ENCODE measurements around the gene AGBL4.

The AGBL4 gene

DNA sequence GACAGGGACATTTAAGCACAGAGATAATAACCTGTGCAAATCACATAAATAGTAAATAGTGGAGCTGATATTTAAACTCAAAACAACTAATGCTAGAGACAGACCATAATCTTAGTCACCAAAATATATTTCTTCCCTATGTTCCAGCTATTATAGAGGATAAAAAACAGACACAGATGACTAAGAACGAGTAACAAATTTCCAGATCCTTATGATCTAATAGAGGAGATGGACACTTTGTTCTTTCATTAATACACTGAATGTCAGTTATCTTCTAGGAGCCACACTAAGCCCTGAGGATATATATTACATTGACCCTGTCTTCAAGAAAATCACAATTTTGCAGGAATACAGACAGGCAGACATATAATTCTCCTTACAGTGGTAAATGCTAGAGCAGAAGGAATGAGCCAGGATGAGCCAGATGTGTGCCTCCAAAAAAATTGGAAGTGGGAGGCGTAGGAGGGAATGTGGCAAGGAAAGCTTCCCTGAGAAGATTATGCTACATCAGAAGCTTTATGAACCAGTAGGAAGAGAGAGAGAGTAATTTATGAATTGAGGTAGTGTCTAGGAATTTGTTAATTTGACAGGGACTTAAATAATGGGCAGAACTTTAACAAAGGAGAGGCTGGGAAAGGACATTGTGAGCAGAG, 851.7 kb downstream of the AGBL4 start:
- DNase-seq, result no peak

DNA sequence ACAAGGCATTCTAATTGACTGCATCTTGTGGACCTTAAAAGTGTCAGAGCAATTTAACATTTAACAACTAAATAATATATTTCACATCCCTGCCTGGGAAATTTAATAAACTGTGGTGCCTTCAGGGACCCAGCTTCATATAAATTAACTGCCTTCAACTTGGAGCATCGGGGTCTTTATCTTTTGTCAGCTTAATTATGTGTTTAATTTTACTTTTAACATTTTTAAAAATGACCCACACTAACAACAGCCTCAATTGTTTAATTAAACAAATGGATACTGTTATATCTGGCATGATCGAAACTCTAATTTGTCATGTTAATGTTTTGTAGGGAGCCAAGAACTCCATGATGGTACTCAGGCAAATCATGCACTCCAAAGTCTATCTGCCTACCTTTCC, 857.7 kb downstream of the AGBL4 start:
- no peak for DNase-seq

DNA sequence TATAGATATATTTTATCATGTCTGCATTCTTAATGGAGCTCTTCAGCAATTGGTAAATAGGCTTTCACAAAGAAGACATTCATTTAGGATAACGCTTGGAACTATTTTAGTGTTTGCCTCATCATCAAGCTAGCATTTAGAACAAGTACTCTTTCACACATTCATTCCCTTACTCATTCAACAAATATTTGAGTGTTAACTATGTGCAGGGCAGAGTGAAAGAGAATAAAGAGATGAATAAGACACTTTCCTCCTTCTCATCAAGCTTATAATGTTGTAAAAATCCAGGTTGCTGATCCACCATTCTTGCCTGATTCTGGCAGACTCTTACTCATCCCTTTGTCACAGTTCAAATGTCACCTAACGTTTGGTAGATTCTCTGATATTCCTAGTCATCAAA, 860.7 kb downstream of the AGBL4 start:
- DNase-seq, result no peak

DNA sequence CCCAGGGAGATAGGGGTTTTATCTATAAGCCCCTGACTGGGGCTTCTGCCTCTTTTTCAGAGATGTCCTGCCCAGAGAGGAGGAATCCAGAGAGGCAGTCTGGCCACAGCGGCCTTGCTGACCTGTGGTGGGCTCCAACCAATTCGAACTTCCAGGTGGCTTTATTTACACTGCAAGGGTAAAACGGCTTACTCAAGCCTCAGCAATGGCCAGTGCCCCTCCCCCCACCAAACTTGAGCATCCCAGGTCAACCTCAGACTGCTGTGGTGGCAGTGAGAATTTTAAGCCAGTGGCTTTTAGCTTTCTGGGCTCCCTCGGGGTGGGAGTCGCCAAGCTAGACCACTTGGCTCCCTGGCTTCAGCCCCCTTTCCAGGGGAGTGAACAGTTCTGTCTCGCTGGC, 863.1 kb downstream of the AGBL4 start:
- DNase-seq, result no peak

DNA sequence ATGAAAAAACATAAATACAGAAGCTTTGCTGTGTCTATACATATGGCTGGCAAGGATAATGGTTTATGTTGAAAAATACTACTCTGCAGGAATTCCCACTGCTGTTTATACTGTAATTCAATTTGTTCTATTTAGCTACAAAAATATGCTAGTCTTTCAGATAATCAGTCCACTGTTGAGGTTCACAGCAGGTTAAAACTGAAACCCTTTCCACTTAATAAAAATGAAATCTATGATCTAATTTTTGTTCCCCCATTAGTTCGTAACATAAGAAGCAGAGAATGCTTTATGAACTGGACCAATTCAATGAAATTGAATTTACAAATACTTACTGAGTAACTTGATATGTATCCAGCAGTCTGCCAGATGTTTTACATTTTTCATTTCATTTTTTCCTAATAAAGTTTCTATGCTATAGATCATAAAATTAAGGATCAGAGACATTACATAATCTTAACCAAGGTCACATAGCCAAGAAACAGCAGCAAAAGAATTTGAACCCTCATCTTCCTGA, 887.0 kb downstream of the AGBL4 start:
- DNase-seq, result no peak

DNA sequence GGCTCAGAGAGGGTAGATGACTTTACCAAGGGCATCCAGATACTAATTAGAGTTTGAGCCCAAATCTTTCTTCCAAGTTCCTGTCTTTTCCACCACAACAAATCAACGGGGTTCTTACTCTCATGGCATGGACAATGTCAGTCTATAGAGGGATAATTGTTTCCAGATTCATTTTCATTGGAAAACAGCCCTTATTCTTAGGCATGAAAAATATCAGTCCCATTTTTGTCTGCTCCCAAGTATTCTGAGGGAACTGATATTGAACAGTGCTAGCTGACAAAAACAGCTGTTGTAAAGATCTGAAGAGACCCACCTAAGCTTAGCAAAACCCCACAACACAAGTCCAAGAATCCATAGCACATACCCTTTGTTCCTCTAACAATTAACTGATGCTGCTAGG, 898.0 kb downstream of the AGBL4 start:
- no peak for DNase-seq

DNA sequence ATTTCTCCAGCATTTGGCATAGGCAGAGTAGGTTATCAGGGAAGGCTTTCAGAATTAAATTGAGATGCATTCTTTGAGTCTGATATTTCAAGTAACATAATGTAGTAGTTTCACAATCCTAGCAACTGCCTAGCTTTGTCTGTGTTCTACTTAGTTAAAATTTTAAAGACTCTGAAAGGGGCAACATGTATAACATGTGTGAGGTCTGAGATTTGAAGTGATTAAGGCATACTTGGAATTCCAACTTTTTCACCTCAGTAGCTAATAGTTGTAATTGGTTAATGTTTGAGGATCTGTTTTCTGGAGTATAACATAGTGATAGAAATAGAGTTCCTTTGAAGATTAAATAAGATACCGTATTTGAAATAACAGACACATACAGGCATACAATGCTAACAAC, 911.8 kb downstream of the AGBL4 start:
- DNase-seq, result no peak

DNA sequence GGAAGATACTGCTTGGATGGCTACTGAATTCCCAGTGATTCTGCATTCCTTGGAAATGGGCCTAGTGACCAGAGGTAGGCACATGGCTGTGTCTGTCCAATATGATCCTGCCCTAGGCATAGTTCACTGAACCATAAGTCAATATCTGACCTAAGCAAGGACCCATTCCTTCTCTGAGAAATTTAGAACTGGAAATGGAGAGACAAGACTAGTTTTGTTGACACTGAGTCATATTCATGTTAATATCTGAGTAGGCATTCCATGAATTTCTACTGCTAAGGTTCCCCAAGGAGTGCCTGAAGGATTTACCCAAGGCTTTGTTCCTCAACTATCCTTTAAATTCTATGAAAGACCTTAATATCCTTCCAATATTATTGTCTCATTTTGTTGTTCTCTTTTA, 917.3 kb downstream of the AGBL4 start:
- no peak for DNase-seq

DNA sequence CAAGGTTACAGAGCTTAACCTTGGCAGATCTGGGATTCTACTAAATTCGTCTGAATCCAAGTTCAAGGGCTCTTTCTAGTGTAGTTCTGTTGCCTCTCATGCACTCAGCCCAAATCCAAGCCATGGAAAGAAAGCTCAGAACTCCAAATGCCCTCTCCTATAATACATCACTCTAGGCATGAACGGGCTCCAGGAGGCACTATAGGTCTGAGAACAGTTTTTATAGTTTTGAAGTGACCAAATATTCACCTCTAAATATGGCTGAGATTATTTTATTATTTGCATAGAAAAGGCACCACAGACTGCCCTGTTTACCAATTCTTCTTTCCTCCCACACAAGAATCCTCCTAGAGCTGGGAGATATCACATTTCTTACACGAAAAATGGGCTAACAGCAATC, 919.2 kb downstream of the AGBL4 start:
- no peak for DNase-seq

DNA sequence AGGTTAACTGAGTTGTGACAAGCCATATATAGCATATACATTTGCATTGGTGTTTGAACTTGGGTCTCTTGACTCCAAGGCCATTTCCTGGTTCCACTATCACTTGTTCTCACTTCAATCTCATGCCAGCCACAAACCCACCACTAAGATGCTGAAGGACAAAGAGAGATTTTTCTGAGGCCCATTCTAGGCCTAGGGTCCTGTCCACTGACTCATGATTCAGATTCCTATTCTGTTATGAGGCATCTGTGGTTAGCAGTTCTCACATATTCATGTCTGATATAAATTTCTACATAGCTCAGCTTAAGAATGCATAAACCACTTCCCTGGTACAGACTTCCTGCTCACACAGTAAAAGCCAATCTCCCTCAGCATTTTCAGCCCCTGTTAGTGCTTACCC, 921.0 kb downstream of the AGBL4 start:
- DNase-seq, result no peak

DNA sequence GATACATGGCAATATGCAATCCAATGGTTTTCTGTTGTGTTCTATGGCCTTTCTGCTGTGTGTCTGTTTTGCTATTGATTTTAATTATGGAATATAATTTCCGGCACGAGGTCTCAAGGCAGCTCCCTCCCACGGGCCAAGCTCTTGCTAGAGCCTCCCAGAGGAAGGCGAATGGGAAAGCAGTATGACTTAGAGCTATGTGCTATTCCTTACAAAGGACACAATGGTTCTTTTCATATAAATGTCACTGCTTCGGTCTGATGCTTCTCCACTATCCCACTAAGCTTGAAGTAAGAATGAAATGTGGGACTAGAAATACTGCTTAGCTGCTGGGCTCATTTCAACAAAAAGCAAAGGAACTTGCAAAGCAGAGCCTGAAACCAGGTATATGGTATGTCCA, 924.9 kb downstream of the AGBL4 start:
- no peak for DNase-seq

DNA sequence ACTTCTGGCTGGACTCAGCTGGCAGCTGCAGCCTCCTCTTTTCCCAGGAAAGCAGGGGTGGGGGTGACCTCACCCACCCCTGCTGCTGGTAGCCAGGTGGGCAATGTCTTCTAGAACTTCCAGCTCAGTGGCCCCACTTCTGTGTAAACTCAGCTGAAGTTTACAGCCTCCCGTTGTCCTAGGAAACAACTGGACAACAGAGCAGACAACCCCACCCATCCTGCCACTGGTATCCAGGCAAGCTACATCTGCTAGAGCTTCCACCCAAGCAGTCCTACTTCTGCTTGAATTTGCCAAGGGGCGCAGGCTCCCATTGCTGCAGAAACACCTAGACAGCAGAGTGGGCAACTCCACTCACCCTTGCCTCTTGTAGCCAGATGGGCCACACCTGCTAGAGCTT, 937.4 kb downstream of the AGBL4 start:
- DNase-seq, result no peak

DNA sequence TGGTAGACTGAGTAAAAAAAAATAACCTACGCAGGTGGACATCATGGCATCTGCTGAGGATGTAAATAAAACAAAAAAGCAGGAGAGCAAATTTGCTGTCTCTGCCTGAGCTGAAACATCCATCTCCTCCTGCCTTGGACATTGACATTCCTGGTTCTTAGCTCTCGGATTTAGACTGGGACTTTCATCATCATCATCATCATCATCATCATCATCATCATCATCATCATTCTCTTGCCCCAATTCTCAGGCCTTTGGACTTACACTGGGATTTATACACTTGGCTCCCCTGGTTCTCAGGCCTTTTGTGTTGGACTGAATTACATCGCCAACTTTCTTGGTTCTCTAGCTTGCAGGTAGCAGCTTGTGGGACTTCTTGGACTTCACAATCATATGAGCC, 938.7 kb downstream of the AGBL4 start:
- DNase-seq, result no peak

DNA sequence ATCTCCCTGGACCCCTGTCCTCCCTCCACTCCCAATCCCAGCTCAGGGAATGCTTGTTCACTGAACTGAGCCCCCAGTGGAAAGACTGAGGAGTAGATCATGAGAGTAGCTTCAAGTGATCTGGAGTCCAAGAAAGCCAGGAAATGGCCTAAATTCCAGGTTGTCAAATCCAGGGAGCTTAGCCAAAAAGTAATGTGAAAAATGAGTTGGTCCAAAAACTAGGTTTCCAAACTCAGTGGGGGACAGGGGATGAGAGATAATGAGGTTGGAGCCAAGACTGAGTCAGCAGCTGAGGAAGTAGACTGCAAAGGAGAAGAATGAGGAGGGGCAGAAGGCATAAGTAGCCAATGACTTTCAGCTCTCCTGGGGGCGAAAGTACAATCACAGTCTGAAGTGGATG, 963.0 kb downstream of the AGBL4 start:
- DNase-seq, result no peak

DNA sequence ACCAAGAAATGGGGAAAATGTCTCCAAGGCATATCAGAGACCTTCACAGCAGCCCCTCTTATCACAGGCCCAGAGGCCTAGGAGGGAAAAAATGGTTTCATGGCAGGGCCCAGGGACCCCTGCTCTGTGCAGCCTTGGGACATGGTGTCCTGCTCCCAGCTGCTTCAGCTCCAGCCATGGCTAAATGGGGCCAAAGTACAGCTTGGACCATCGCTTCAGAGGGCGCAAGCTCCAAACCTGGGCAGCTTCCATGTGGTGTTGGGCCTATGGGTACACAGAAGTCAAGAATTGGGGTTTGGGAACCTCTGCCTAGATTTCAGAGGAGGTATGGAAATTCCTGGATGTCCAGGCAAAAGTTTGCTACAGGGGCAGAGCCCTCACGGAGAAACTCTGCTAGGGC, 964.7 kb downstream of the AGBL4 start:
- no peak for DNase-seq

DNA sequence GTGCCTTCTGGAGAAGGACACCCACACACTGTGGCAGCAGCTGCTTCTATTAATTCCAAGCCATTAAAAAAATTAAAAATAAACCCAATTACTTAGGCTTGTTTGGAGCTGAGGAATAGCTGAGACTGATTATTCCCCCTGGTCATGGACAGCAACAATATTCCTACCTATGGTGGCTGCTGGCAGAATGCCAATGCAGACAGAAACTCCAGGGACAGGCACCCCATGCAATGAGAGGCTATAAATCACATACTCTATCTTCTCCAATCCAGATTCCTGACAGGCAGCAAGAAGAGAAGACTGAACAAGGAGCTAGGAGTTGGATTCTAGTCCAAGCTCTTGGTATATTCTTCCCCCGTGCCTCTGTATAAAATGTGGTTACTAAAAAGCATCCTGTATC, 971.7 kb downstream of the AGBL4 start:
- DNase-seq, result no peak

DNA sequence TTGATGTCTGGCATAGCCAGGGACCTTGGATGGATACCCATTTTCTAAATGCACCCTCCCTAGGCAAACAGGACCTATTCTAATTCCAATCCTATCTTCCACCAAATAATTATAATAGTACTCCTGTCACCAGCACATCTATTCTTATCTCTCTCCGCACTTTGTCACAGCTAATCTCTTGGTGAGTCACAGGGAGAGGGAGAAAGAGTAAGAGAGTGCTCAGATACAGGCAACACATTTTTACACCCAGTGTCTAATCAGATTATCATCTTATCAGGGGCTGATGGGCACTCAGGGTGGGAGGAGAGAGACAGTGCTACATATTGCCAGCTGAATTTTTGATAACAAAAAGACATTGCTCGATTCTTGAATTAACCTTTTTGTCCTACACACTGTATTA, 972.1 kb downstream of the AGBL4 start:
- DNase-seq, result no peak

DNA sequence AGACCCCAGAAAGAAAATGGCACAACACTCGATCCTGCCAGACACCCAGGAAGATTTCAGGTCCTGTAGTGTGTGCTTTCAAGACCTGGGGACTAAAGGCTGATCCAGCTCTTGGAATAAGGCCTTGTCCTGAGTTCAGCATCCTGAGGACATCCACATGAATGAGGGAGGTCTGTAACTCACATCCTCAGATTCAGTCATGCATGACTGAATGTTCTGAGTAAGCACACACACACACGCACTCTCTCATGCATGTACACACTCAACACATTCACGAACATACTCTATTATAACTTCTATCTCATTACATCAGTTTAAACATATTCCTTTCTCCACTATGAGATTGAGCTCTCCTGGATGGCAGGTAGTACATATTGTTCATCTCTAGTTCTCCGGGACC, 973.7 kb downstream of the AGBL4 start:
- DNase-seq, result no peak

DNA sequence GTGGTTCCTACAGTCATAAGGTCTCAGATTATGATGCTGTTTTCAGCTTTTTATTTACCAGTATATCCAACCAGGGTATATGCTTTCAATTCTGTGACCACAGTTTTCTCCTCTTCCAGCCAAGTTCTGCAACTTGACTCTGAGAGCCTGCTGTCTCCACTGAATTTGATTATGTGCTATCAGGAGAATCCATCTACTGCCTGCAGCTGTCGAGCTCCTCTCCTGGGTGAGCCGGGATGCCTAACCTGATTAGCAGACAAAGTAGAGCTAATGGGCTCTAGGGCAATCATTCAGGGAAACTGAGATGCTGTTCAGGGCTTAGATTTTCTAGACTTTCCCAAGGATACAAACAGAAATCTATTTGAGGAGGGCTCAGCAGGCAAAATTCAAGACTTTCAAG, 975.6 kb downstream of the AGBL4 start:
- no peak for DNase-seq

DNA sequence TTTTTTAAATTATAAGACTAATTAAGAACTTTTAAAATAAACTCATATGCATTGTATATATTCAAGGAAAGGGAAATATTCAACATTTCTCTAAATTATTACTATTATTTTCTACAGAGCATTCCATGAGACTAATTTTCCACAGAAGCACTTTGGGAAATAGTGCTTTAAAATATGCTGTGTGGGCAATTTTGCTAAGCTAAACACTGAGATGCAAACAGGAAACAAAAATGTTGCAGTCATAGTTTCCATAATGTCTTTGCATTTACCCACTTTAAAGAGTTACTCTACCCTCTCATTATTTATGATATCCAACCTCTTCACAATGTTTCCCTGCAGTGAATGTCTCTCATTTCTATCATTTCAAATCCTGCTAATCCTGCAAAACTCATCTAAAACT, 977.4 kb downstream of the AGBL4 start:
- no peak for DNase-seq

DNA sequence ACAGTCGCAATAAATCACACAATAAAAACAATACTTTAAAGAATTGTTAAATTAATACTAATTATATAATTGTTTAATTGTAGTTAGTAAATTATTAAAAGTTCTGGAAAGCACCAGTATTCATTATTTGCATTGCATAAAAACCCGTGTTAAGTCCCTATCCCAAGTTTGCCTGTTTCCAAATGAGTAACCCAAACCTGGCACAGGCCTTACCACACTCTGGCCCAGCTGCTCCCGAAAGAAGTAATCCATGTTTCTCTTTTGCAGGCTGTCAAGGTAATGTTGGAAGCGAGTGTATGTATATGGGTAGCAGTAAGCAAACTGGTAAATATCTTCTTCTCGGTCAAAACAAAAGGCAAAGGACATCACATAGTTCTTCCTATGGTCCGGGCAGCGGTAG, 978.4 kb downstream of the AGBL4 start:
- no peak for DNase-seq

DNA sequence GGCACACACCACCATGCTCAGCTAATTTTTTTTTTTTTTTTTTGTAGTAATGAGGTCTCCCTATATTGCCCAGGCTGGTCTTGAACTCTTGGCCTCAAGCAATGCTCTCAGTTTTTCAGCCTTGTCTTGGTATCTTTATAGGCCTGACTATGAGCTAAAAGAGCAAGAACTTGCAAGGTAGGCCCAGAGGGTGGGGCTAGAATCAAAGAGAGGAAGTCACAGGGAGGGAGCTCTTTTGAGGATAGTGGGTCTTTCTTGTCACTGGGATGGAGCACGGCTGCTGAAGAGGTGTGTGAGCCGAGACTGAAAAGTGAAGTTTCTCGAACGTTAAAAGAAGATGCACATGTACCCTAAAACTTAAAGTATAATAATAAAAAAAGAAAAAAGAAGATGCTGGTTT, 987.1 kb downstream of the AGBL4 start:
- DNase-seq, result no peak

DNA sequence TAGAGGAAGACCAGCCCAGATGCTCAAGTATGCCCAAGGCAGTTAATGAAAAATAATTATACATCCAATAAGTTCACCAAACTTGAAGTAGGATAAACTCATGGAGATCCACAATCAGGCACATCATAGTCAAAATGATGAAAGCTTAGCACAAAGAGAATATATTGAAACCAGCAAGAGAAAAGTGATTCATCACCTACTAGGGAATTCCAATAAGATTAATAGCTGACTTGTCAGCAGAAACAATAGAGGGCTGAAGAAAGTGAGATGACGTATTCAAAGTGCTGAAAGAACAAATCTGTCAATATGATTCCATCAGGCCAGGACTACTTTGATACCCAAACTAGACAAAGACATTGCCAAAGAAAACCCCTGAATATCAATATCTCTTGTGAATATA, 995.4 kb downstream of the AGBL4 start:
- no peak for DNase-seq

DNA sequence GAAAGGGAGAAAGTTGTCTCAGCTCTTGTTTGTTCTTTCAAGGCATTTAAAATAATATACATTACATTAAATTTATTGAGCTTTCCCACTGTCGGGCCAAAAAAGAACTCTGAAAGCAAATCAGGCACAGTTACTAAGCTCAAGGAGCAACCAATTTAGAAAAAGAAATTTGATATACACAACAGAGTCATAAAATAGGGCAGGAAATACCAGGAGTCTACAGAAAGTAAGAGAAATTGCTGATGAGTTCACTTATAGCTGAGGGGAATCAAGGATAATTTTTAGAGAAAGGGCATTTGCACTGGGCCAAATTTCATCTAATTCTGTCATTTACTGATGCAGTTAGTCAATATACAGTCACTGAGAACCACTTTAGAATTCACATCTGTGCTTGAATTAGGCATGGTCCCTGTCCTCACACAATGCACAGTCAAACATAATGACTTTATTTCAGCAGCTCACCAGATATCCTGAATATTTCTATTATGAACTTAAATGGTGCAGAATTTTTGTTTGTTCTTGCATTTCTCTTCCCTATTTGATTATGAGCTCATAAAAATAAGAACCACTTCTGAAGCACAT, 997.4 kb downstream of the AGBL4 start:
- DNase-seq, result no peak
